Measurements from ENCODE around the gene MCC.

The MCC gene

GRCh38 chr5:113337515-113338415 is 150.5 kb downstream of the MCC start:
- Mint-ChIP-seq H3K9me3 (no peaks in the 10 kb centered on the region), H3K4me3 (no peak overlapping the region), H3K27me3 (ENCODE audit: low read depth, poor library complexity) (no peaks in the 10 kb centered on the region), H3K36me3 (ENCODE audit: low read depth) (no peaks in the 10 kb centered on the region), H3K27ac (no peak overlapping the region), H3K4me1 (no peaks in the 10 kb centered on the region)
- no peak for TF ChIP-seq CTCF (IDR thresholded peaks at IDR 0.05)
- DNase-seq = no peak

- Mint-ChIP-seq H3K27ac (no peak overlapping the region), H3K27me3 (ENCODE audit: low read depth, poor library complexity) (no peaks in the 10 kb centered on the region), H3K4me3 (no peak overlapping the region), H3K36me3 (ENCODE audit: low read depth) (no peaks in the 10 kb centered on the region), H3K9me3 (no peaks in the 10 kb centered on the region), H3K4me1 (no peaks in the 10 kb centered on the region)
- no peak for DNase-seq
- peak; percentile 36 for TF ChIP-seq CTCF (IDR thresholded peaks at IDR 0.05)
Measured at GRCh38 chr5:113336975-113337374, 151.3 kb downstream of the MCC start.

- H3K9me3 Mint-ChIP-seq = no peaks in the 10 kb centered on the region
- DNase-seq = no peak
- no peaks in the 10 kb centered on the region for H3K27me3 Mint-ChIP-seq (ENCODE audit: low read depth, poor library complexity)
- no peak overlapping the region for H3K4me3 Mint-ChIP-seq
- no peak for TF ChIP-seq CTCF (IDR thresholded peaks at IDR 0.05)
- H3K4me1 Mint-ChIP-seq = peaks cover 4% of the 10 kb centered on the region
- H3K36me3 Mint-ChIP-seq (ENCODE audit: low read depth) = no peaks in the 10 kb centered on the region
- no peak overlapping the region for H3K27ac Mint-ChIP-seq
Measured at GRCh38 chr5:113333411-113333810, 154.8 kb downstream of the MCC start.

GRCh38 chr5:113331209-113331551 is 157.1 kb downstream of the MCC start:
- no peaks in the 10 kb centered on the region for H3K9me3 Mint-ChIP-seq
- H3K36me3 Mint-ChIP-seq (ENCODE audit: low read depth) = no peaks in the 10 kb centered on the region
- no peak for TF ChIP-seq CTCF (IDR thresholded peaks at IDR 0.05)
- H3K4me3 Mint-ChIP-seq = no peak overlapping the region
- no peak for DNase-seq
- peaks cover 4% of the 10 kb centered on the region for H3K4me1 Mint-ChIP-seq
- no peak overlapping the region for H3K27ac Mint-ChIP-seq
- H3K27me3 Mint-ChIP-seq (ENCODE audit: low read depth, poor library complexity) = no peaks in the 10 kb centered on the region

- Mint-ChIP-seq H3K4me1 (peaks cover 4% of the 10 kb centered on the region), H3K27me3 (ENCODE audit: low read depth, poor library complexity) (no peaks in the 10 kb centered on the region), H3K36me3 (ENCODE audit: low read depth) (no peaks in the 10 kb centered on the region), H3K4me3 (no peak overlapping the region), H3K27ac (no peak overlapping the region), H3K9me3 (no peaks in the 10 kb centered on the region)
- DNase-seq = no peak
- TF ChIP-seq CTCF (IDR thresholded peaks at IDR 0.05) = peak; percentile 54
Measured at GRCh38 chr5:113330533-113331208, 157.6 kb downstream of the MCC start.
